HEK293 (cell line): ENCODE measurements around the gene SMC5.

Experiments
- CTCF ChIA-PET: fragments of 350-600 bp; formaldehyde crosslinking; extraction: SDS; loops from one replicate; lab custom pipeline; 2021; ENCODE audit warnings: antibody characterized with exemption; lab: Yijun Ruan, JAX
- POLR2A ChIA-PET: fragments of 300-600 bp; formaldehyde crosslinking; extraction: SDS; loops from one replicate; lab custom pipeline; 2020; ENCODE audit warnings: antibody characterized with exemption, inconsistent platforms; lab: Yijun Ruan, JAX
- H3K27ac ChIP-seq: fragments of 200-500 bp; sonication (Bioruptor generic); 2 replicates; pipeline ENCODE4 v1.5.1; 2014; ENCODE audit warnings: low read depth, low read length, control low read depth, inconsistent platforms; ENCODE audit errors: extremely low read depth
- H3K36me3 ChIP-seq, 2 experiments: fragments of 200-500 bp in 1 of 2; sonication (Bioruptor generic) in 1 of 2; 1 replicate in 1 of 2; 2 replicates in 1 of 2; pipeline ENCODE4 v1.5.1; 2014 to 2017; ENCODE audit warnings: inconsistent platforms in 2 of 2, low read length in 2 of 2; ENCODE audit not compliant: control insufficient read depth in 2 of 2, insufficient read depth in 1 of 2
- H3K4me1 ChIP-seq: fragments of 200-500 bp; sonication (Bioruptor generic); 2 replicates; pipeline ENCODE4 v1.5.1; 2014; ENCODE audit warnings: mild to moderate bottlenecking, low read length, inconsistent platforms; ENCODE audit not compliant: control insufficient read depth, insufficient read depth
- H3K4me3 ChIP-seq: 2 replicates; pipeline ENCODE4 v1.5.1; 2011; ENCODE audit warnings: low read depth, mild to moderate bottlenecking, control low read depth, low read length, moderate library complexity
- H3K9me3 ChIP-seq: fragments of 200-500 bp; sonication (Bioruptor generic); 2 replicates; pipeline ENCODE4 v1.5.1; 2014; ENCODE audit warnings: low read depth, low read length, inconsistent platforms; ENCODE audit not compliant: control insufficient read depth, insufficient read depth
- GLI4 ChIP-seq: fragments of 450-650 bp; formaldehyde crosslinking; IDR thresholded peaks from 2 replicates; pipeline ENCODE4 v1.5.1; 2016; ENCODE audit warnings: missing biosample characterization, missing genetic modification characterization
- PRDM10 ChIP-seq: fragments of 450-650 bp; formaldehyde crosslinking; IDR thresholded peaks from 2 replicates; pipeline ENCODE4 v1.5.1; 2016; ENCODE audit warnings: missing biosample characterization, missing genetic modification characterization
- ZNF133 ChIP-seq: fragments of 450-650 bp; formaldehyde crosslinking; IDR thresholded peaks from 2 replicates; pipeline ENCODE4 v1.5.1; 2016; ENCODE audit warnings: missing biosample characterization, missing genetic modification characterization
- ZNF16 ChIP-seq: fragments of 450-650 bp; formaldehyde crosslinking; IDR thresholded peaks from 2 replicates; pipeline ENCODE4 v1.5.1; 2016; ENCODE audit warnings: low read depth, missing biosample characterization, missing genetic modification characterization
- ZNF280D ChIP-seq: fragments of 450-650 bp; formaldehyde crosslinking; IDR thresholded peaks from 2 replicates; pipeline ENCODE4 v1.5.1; 2016; ENCODE audit warnings: missing biosample characterization, missing genetic modification characterization
- ZNF311 ChIP-seq: fragments of 450-650 bp; formaldehyde crosslinking; IDR thresholded peaks from 2 replicates; pipeline ENCODE4 v1.5.1; 2017; ENCODE audit warnings: missing biosample characterization, missing genetic modification characterization, borderline replicate concordance
- ZNF341 ChIP-seq: fragments of 450-650 bp; formaldehyde crosslinking; IDR thresholded peaks from 2 replicates; pipeline ENCODE4; 2016; ENCODE audit warnings: low read depth, missing biosample characterization, missing genetic modification characterization
- ZNF394 ChIP-seq: fragments of 450-650 bp; formaldehyde crosslinking; IDR thresholded peaks from 2 replicates; pipeline ENCODE4 v1.5.1; 2016; ENCODE audit warnings: missing biosample characterization, missing genetic modification characterization, mild to moderate bottlenecking, moderate library complexity, borderline replicate concordance
- ZNF404 ChIP-seq: fragments of 450-650 bp; formaldehyde crosslinking; IDR thresholded peaks from 2 replicates; pipeline ENCODE4 v1.5.1; 2017; ENCODE audit warnings: missing biosample characterization, missing genetic modification characterization
- ZNF423 ChIP-seq: fragments of 450-650 bp; formaldehyde crosslinking; IDR thresholded peaks from 2 replicates; pipeline ENCODE4 v1.5.1; 2016; ENCODE audit warnings: missing biosample characterization, missing genetic modification characterization
- ZNF626 ChIP-seq: fragments of 450-650 bp; sonication (Bioruptor Pico); formaldehyde crosslinking; IDR thresholded peaks from 2 replicates; pipeline ENCODE4 v1.5.1; 2018; ENCODE audit warnings: missing biosample characterization, missing genetic modification characterization, inconsistent platforms
- ZNF639 ChIP-seq: fragments of 450-650 bp; formaldehyde crosslinking; IDR thresholded peaks from 2 replicates; pipeline ENCODE4 v1.5.1; 2016; ENCODE audit warnings: missing biosample characterization, missing genetic modification characterization
- ZNF843 ChIP-seq: fragments of 450-650 bp; formaldehyde crosslinking; IDR thresholded peaks from 2 replicates; pipeline ENCODE4 v1.5.1; 2016; ENCODE audit warnings: missing biosample characterization, missing genetic modification characterization
- TF ChIP-seq, protein P1 (sequence below): fragments of 450-650 bp; formaldehyde crosslinking; IDR thresholded peaks from 2 replicates; pipeline ENCODE4 v1.5.1; 2016; ENCODE audit warnings: missing biosample characterization, missing genetic modification characterization
- TF ChIP-seq, protein P2 (sequence below): fragments of 450-650 bp; IDR thresholded peaks from 2 replicates; pipeline ENCODE4 v1.5.1; 2018; ENCODE audit warnings: missing biosample characterization, mild to moderate bottlenecking, missing genetic modification characterization

The SMC5 gene

GRCh38 chr9:70367305-70367930 lies 108.6 kb downstream of the SMC5 start:
- CTCF ChIA-PET: no interaction called here

GRCh38 chr9:70374962-70375618 lies 116.3 kb downstream of the SMC5 start:
- no peaks in the 10 kb centered on the region for H3K36me3 ChIP-seq
- TF ChIP-seq ZNF843 (no peak), ZNF404 (tag by site-specific recombination) (no peak), ZNF639 (tag by site-specific recombination) (no peak), ZNF16 (tag by site-specific recombination) (no peak), ZNF311 (tag by site-specific recombination) (no peak), GLI4 (no peak)
- TF ChIP-seq, protein P1, sequence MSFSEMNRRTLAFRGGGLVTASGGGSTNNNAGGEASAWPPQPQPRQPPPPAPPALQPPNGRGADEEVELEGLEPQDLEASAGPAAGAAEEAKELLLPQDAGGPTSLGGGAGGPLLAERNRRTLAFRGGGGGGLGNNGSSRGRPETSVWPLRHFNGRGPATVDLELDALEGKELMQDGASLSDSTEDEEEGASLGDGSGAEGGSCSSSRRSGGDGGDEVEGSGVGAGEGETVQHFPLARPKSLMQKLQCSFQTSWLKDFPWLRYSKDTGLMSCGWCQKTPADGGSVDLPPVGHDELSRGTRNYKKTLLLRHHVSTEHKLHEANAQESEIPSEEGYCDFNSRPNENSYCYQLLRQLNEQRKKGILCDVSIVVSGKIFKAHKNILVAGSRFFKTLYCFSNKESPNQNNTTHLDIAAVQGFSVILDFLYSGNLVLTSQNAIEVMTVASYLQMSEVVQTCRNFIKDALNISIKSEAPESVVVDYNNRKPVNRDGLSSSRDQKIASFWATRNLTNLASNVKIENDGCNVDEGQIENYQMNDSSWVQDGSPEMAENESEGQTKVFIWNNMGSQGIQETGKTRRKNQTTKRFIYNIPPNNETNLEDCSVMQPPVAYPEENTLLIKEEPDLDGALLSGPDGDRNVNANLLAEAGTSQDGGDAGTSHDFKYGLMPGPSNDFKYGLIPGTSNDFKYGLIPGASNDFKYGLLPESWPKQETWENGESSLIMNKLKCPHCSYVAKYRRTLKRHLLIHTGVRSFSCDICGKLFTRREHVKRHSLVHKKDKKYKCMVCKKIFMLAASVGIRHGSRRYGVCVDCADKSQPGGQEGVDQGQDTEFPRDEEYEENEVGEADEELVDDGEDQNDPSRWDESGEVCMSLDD (tag by site-specific recombination): no peak
- H3K4me3 ChIP-seq: no peak overlapping the region
- CTCF ChIA-PET: no interaction called here
- POLR2A ChIA-PET: no interaction called here
- no peaks in the 10 kb centered on the region for H3K4me1 ChIP-seq
- no peak overlapping the region for H3K27ac ChIP-seq
- no peaks in the 10 kb centered on the region for H3K9me3 ChIP-seq

More at GRCh38 chr9:70367305-70367930, 108.6 kb downstream of the SMC5 start:
- no peaks in the 10 kb centered on the region for H3K9me3 ChIP-seq
- POLR2A ChIA-PET: no interaction called here
- no peak overlapping the region for H3K4me3 ChIP-seq
- peaks cover 0 to 7% of the 10 kb centered on the region in 2 experiments; a peak in 1 of 3 replicates for H3K36me3 ChIP-seq
- H3K4me1 ChIP-seq: no peaks in the 10 kb centered on the region
- H3K27ac ChIP-seq: no peak overlapping the region
- TF ChIP-seq, protein P2, sequence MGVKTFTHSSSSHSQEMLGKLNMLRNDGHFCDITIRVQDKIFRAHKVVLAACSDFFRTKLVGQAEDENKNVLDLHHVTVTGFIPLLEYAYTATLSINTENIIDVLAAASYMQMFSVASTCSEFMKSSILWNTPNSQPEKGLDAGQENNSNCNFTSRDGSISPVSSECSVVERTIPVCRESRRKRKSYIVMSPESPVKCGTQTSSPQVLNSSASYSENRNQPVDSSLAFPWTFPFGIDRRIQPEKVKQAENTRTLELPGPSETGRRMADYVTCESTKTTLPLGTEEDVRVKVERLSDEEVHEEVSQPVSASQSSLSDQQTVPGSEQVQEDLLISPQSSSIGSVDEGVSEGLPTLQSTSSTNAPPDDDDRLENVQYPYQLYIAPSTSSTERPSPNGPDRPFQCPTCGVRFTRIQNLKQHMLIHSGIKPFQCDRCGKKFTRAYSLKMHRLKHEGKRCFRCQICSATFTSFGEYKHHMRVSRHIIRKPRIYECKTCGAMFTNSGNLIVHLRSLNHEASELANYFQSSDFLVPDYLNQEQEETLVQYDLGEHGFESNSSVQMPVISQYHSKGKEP (tag by site-specific recombination): peak; percentile 14; the same call in 1 of the 2 replicates
- TF ChIP-seq ZNF626 (tag by site-specific recombination) (no peak), ZNF394 (0 out of 2 replicates have a peak, but pooled peaks have one; percentile 0), ZNF133 (tag by site-specific recombination) (no peak), ZNF423 (tag by site-specific recombination) (no peak), ZNF341 (tag by site-specific recombination) (peak; percentile 46)

DNA sequence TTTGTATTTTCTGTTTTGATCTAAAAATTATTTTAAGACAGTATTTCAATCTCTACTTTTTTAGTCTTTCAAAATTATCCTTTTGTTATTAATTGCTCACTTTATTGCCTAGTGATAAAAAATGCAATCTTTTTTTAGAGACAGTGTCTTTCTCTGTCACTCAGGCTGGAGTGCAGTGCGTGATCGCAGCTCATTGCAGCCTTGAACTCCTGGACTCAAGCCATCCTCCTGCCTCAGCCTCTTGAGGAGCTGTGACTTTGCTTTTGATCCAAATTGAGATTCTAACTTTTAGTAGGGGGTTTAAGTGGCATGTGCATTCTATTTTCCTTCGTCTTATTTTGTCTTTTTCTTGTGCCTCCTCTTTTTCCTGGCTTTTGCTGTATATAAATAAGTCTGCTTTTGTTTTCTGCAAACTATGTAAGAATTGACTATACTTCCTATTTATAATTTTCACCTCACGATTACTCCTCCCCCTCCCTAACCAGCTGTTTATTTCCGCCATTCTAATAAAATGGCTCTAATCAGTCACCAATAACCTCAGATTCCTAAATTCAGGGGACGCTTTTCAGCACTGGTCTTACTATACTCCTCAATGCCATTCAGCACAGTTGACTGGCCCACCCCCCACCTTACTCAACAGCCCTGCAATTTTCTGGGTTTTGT lies 123.4 kb downstream of the SMC5 start:
- TF ChIP-seq ZNF280D (tag by site-specific recombination): no peak
- 0 out of 2 replicates have a peak, but pooled peaks have one; percentile 34 for TF ChIP-seq PRDM10 (tag by site-specific recombination)
- ChIA-PET CTCF (interaction anchor here (0.7 to 0.9 kb wide), 2 partner anchors 102 to 563 kb away, joined by 5 to 6 read pairs; no protein-coding TSS in a partner anchor), POLR2A (no interaction called here)
- Histone ChIP-seq H3K36me3 (peaks cover 0 to 19% of the 10 kb centered on the region in 2 experiments; a peak in 1 of 3 replicates), H3K4me3 (no peak overlapping the region), H3K9me3 (no peaks in the 10 kb centered on the region), H3K4me1 (no peaks in the 10 kb centered on the region), H3K27ac (no peak overlapping the region)
